Effector memory CD4-positive, alpha-beta T cell (primary cell): Measurements from ENCODE around the gene POLR2H.

Experiments
- DNase-seq, 3 donors: peaks; one replicate each; pipeline ENCODE4 v3.0.0-alpha.2; 2020
- H3K27ac ChIP-seq: 2 replicates; pipeline ENCODE4 v1.7.0; 2013; ENCODE audit warnings: mild to moderate bottlenecking, low read length, moderate library complexity; ENCODE audit not compliant: insufficient read depth, poor library complexity, severe bottlenecking
- H3K27me3 ChIP-seq: replicated peaks from 2 replicates; pipeline ENCODE4 v1.7.0; 2013; ENCODE audit warnings: mild to moderate bottlenecking, low read length; ENCODE audit not compliant: insufficient read depth, control insufficient read depth, poor library complexity, severe bottlenecking
- H3K36me3 ChIP-seq: 2 replicates; pipeline ENCODE4 v1.7.0; 2013; ENCODE audit warnings: mild to moderate bottlenecking, low read length, moderate library complexity; ENCODE audit not compliant: control insufficient read depth, insufficient read depth
- H3K4me1 ChIP-seq: 2 replicates; pipeline ENCODE4 v1.7.0; 2013; ENCODE audit warnings: low read length, mild to moderate bottlenecking; ENCODE audit not compliant: control insufficient read depth, insufficient read depth, poor library complexity, severe bottlenecking
- H3K4me3 ChIP-seq: 2 replicates; pipeline ENCODE4 v1.7.0; 2013; ENCODE audit warnings: low read length, low read depth, mild to moderate bottlenecking; ENCODE audit not compliant: insufficient read depth, poor library complexity, severe bottlenecking
- H3K9me3 ChIP-seq: 2 replicates; pipeline ENCODE4 v1.7.0; 2013; ENCODE audit warnings: mild to moderate bottlenecking, low read length, moderate library complexity; ENCODE audit not compliant: control insufficient read depth

Gene POLR2H

GRCh38 chr3:184358921-184359350 is 2.6 kb upstream of the POLR2H start:
- no peak overlapping the region for H3K4me3 ChIP-seq

GRCh38 chr3:184359610-184360009 is 1.9 kb upstream of the POLR2H start:
- no peaks in the 10 kb centered on the region for H3K27me3 ChIP-seq
- no peak for DNase-seq
- no peaks in the 10 kb centered on the region for H3K9me3 ChIP-seq
- peaks cover 13% of the 10 kb centered on the region for H3K4me1 ChIP-seq
- no peak overlapping the region for H3K27ac ChIP-seq
- no peak overlapping the region for H3K4me3 ChIP-seq
- no peaks in the 10 kb centered on the region for H3K36me3 ChIP-seq

More at GRCh38 chr3:184358921-184359350, 2.6 kb upstream of the POLR2H start:
- H3K27me3 ChIP-seq = no peaks in the 10 kb centered on the region
- no peaks in the 10 kb centered on the region for H3K36me3 ChIP-seq
- H3K9me3 ChIP-seq = no peaks in the 10 kb centered on the region
- DNase-seq = no peak
- peaks cover 12% of the 10 kb centered on the region for H3K4me1 ChIP-seq
- H3K27ac ChIP-seq = no peak overlapping the region

GRCh38 chr3:184360070-184360928 is 1.2 kb upstream of the POLR2H start:
- no peak overlapping the region for H3K27ac ChIP-seq
- H3K36me3 ChIP-seq = no peaks in the 10 kb centered on the region
- H3K4me3 ChIP-seq = no peak overlapping the region
- H3K9me3 ChIP-seq = no peaks in the 10 kb centered on the region
- H3K4me1 ChIP-seq = peaks cover 14% of the 10 kb centered on the region
- no peaks in the 10 kb centered on the region for H3K27me3 ChIP-seq
- no peak for DNase-seq

GRCh38 chr3:184360929-184361531 is 480 bp upstream of the POLR2H start:
- no peak for DNase-seq
- Histone ChIP-seq H3K27ac (no peak overlapping the region), H3K4me1 (peaks cover 14% of the 10 kb centered on the region), H3K27me3 (no peaks in the 10 kb centered on the region), H3K4me3 (peak overlapping the region; percentile 77), H3K36me3 (peaks cover 2% of the 10 kb centered on the region), H3K9me3 (no peaks in the 10 kb centered on the region)

GRCh38 chr3:184361932-184362667 is 590 bp downstream of the POLR2H start:
- no peaks in the 10 kb centered on the region for H3K27me3 ChIP-seq
- peak overlapping the region; percentile 77 for H3K4me3 ChIP-seq
- peaks cover 4% of the 10 kb centered on the region for H3K36me3 ChIP-seq
- peak overlapping the region; percentile 78 for H3K27ac ChIP-seq
- peaks cover 14% of the 10 kb centered on the region for H3K4me1 ChIP-seq
- H3K9me3 ChIP-seq = no peaks in the 10 kb centered on the region
- peak in 1 of 3 donors; percentile 15 for DNase-seq

- no peaks in the 10 kb centered on the region for H3K9me3 ChIP-seq
- no peaks in the 10 kb centered on the region for H3K27me3 ChIP-seq
- H3K4me3 ChIP-seq = peak overlapping the region; percentile 77
- H3K4me1 ChIP-seq = peaks cover 14% of the 10 kb centered on the region
- peaks cover 7% of the 10 kb centered on the region for H3K36me3 ChIP-seq
- peak overlapping the region; percentile 78 for H3K27ac ChIP-seq
- peak; percentile 88 to 93 (median 92) for DNase-seq
These were observed 1.4 kb downstream of the POLR2H start for GRCh38 chr3:184362668-184363546.

GRCh38 chr3:184366619-184367289 is 5.2 kb downstream of the POLR2H start:
- Histone ChIP-seq H3K9me3 (no peaks in the 10 kb centered on the region), H3K27ac (no peak overlapping the region), H3K4me3 (no peak overlapping the region), H3K27me3 (no peaks in the 10 kb centered on the region), H3K36me3 (peaks cover 16% of the 10 kb centered on the region), H3K4me1 (peaks cover 10% of the 10 kb centered on the region)
- no peak for DNase-seq

- no peaks in the 10 kb centered on the region for H3K9me3 ChIP-seq
- H3K36me3 ChIP-seq = peaks cover 16% of the 10 kb centered on the region
- H3K4me1 ChIP-seq = peaks cover 2% of the 10 kb centered on the region
- no peak overlapping the region for H3K27ac ChIP-seq
- H3K4me3 ChIP-seq = no peak overlapping the region
- H3K27me3 ChIP-seq = no peaks in the 10 kb centered on the region
- no peak for DNase-seq
These were observed 6.6 kb downstream of the POLR2H start for GRCh38 chr3:184368116-184368515.

- Histone ChIP-seq H3K9me3 (no peaks in the 10 kb centered on the region), H3K36me3 (peaks cover 16% of the 10 kb centered on the region), H3K27me3 (no peaks in the 10 kb centered on the region), H3K4me3 (no peak overlapping the region), H3K27ac (no peak overlapping the region), H3K4me1 (peaks cover 2% of the 10 kb centered on the region)
- no peak for DNase-seq
These were observed 7.2 kb downstream of the POLR2H start for GRCh38 chr3:184368586-184369183.
